T47D (cell line): ENCODE results near the gene KRT74.

ENCODE experiments used
- DNase-seq, 2 experiments: peaks; one replicate each; pipeline versions ENCODE4 v3.0.0 to v3.0.0-alpha.2; 2011 to 2012; ENCODE audit warnings: low read depth in 1 of 2, low spot score in 1 of 2
- JUND ChIP-seq: IDR thresholded peaks from 2 replicates; pipeline ENCODE4 v1.6.1; 2012; ENCODE audit warnings: low read depth
- in situ Hi-C: cut with HindIII; loops from 2 replicates; pipeline ENCODE4 v1.10.0; 2016; ENCODE audit warnings: low sequenced_read_pairs, low pct_unique_long_range_greater_than_20kb

KRT74 gene

DNA sequence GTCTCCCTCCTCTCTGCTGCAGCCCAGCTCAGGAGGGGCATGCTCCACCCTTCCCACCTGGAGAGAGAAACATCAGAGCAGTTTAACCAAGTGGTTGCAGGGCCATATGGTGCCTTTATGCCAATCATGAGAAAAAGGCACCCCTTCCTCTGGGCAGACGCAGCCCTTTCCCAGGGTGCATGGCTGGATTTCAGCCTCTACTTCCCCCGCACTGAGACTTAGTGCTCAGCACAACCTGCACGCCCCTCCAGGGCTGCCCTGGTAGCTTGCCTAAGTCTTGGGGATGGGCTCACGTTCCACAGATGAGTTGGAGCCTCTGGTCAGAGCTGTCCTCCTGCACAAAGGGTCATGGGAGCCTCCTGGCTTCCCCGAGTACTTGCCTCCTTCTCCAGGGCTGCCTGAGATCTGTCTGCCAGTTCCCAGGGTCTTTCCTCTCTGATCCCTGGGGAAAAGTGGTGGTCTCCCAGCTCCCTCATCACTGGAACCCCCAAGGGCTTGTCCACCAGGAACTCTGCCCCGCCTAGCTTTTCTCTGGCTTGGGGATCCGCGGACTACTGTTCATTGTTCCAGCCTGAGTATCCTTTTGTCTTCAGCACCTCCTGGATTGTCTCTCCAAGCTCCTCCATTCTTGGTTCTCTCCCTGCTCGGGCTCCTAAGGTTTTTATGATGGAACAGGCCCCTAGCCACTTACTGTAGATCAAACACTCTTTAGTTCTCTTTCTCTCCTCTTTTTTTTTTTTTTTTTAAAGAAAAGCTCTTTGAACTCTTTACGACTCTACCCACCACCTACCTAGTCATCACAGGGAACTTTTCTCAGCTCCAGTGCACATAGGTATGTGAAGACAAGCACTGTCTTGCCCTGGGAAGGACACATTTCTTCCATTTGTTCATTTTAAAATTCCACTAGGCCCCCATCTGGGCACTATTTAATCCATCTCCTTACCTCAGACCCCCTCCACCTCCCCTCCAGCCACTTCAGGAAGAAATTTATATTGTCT lies 6.1 kb upstream of the KRT74 start:
- TF ChIP-seq JUND = no peak
- in situ Hi-C loops = no loop called here
- DNase-seq = no peak

GRCh38 chr12:52578469-52578868 lies 4.8 kb upstream of the KRT74 start:
- in situ Hi-C loops = no loop called here
- DNase-seq = no peak
- TF ChIP-seq JUND = no peak

DNA sequence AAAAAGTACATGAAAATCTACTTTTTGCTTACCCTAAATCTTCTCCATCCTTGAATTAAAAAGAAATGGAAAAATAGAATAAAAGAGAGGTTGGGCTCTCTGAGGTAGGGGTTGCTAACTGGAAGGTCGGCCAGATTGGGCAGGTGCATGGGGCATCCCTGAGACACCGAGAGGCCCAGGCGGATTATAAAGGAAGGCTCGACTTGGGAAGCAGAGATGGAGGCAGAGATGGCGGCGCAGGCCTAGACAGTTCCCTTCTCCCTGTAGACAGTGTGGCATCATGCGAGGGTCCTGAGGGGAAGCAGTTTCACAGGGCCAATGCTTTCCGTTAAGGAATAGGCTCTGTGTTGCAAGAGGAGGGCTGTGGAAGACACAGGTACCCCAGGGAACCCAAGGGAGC lies 3.7 kb upstream of the KRT74 start:
- in situ Hi-C loops = no loop called here
- no peak for DNase-seq
- TF ChIP-seq JUND = no peak

DNA sequence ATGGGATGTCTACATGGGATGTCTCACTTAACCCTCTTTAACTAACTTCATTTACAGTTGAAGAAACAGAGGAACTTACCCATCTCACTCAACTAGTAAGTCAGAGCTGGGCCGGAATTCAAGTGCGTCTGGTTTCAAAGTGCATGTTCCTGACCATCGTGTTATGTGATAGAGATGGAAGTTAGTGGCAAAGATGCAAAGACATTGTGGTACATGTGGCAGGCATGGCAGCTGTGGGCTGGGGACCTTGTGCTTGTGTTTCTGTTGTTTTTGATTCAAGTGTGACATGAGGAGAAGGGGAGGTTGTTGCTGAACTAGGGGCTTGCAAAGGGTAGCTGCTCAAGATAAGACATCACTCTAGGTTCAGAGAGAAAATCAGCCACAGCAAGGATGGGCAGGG lies 2.3 kb upstream of the KRT74 start:
- in situ Hi-C loops = no loop called here
- DNase-seq = no peak
- TF ChIP-seq JUND = no peak

- DNase-seq = no peak
- no peak for TF ChIP-seq JUND
- in situ Hi-C loops = no loop called here
These were observed 1.6 kb upstream of the KRT74 start for GRCh38 chr12:52575256-52575655.

GRCh38 chr12:52573306-52573705 lies 337 bp downstream of the KRT74 start:
- in situ Hi-C loops = no loop called here
- DNase-seq = no peak
- no peak for TF ChIP-seq JUND

- no peak for DNase-seq
- TF ChIP-seq JUND = no peak
- in situ Hi-C loops = no loop called here
These were observed 3.1 kb downstream of the KRT74 start for GRCh38 chr12:52570511-52570910.

- no peak for TF ChIP-seq JUND
- DNase-seq = no peak
- in situ Hi-C loops = no loop called here
These were observed 5.5 kb downstream of the KRT74 start for GRCh38 chr12:52568111-52568510.

GRCh38 chr12:52566847-52567291 lies 6.8 kb downstream of the KRT74 start:
- TF ChIP-seq JUND = no peak
- in situ Hi-C loops = no loop called here
- DNase-seq = no peak

DNA sequence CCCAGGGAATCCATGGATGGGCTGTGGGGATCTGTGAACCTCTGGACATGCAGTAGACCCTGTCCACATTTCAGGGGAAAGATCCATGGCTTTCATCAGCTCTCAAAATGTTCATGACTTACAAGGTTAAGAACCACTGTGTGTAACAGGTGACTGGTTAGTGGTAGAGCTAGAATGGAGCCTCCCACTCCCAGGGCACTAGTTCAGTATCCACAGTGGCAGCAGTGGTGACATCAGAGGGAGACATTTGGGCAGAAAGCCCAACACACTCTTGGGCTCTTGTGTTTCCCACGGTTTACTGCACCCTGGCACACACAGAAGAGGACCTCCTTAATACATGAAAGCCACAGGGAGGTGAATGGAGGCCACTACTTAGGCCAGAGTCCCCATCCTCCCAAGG lies 9.1 kb downstream of the KRT74 start:
- in situ Hi-C loops = no loop called here
- no peak for DNase-seq
- TF ChIP-seq JUND = no peak

DNA sequence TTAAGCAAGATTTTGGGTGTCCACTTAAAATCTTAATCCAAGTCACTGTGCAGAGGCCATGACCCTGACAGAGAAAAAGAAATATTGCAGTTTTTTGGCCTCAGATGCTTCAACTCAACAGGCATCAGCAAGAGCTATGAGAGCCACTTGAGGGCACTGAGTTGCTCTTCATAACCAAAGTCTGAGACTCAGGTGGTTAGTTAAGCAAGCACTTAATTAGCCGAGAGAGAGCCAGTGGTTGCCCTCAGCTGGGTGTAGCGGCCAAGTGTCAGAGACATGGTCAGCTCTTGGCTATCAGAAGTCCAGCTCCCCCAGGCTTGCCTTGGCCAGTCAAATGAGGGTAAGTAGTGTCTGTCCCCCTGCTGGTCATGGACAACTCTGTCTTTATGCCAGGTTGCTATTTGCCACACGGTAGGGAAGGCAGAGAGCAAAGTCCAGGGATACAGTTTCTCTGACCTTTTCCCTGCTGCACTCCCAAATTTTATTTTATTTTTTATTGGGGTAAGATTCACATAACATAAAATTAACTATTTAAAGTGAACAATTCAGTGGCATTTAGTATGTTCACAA lies 11.7 kb downstream of the KRT74 start:
- in situ Hi-C loops = no loop called here
- peak in 1 of 2 experiments; percentile 39 for DNase-seq
- TF ChIP-seq JUND = no peak

DNA sequence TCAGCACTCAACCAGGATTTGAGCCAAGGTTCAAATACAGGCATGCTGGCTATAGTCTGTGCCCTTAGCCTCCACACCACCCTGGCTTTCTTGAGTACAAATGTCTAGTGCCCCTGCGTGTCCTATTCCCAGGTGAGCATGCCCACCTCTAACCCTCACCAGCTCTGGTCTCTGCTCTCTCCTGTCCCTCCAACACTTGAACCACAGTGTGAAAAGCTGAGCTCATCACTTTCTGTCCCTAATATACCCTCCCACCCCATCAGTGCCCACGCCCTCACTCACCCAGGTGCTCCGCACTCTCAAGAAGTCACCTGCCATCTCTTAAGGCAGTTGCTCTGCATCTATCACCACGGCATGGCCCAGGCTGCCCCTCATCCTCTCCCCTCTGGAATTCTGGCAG lies 13.7 kb downstream of the KRT74 start:
- no peak for TF ChIP-seq JUND
- DNase-seq = no peak
- in situ Hi-C loops = no loop called here

DNA sequence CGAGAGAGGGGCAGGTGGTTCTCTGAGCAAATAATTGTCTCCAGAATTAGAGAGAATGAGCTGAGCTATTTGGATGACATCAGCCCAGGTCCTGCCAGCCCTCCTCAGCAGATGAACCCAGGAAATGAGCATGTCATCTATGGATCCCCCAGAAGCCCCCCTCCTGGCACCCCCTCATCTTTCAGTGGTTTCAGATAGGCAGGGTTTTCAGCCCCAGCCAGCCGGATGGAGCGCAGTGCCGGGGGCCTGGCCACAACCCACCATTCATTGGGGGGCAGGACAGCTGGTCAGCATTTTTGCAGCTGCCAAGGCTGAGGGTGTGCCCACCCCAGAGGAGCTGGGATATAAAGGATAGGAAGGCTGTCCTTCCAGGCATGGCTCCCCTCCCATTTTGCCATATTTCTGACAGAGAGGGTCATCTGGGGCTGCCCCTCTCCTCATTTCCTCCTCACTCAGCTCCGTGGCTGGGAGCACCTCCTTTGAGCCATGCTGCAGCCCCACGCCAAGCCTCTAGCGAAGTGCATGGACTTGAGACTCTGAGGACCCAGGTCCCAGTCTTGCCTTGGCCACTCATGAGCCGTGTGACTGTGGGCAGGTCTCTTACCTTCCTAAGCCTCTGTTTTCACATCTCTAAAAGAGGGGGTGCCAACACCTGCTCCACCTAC lies 14.7 kb downstream of the KRT74 start:
- no peak for TF ChIP-seq JUND
- in situ Hi-C loops = no loop called here
- DNase-seq = no peak
